Measurements from ENCODE around the gene STX4.

GRCh38 chr16:31085411-31085810 is 52.1 kb downstream of the STX4 start:
- no peak for TF ChIP-seq CTCF (conservative IDR thresholded peaks at IDR 0.05)
- TF ChIP-seq ZFX (IDR thresholded peaks at IDR 0.05): no peak
